GM19025 (cell line): ENCODE results near the gene DLL1.

Experiments used
- ATAC-seq: cut with Tn5 transposase; IDR thresholded peaks from one replicate; pipeline ENCODE4 v1.9.1; 2021; ENCODE audit warnings: mild to moderate bottlenecking, low read depth, moderate library complexity; ENCODE audit not compliant: unreplicated experiment

DLL1 gene

GRCh38 chr6:170284126-170284773 is 6.6 kb downstream of the DLL1 start:
- ATAC-seq: no peak

GRCh38 chr6:170283212-170284081 is 7.4 kb downstream of the DLL1 start:
- no peak for ATAC-seq

GRCh38 chr6:170282512-170283158 is 8.2 kb downstream of the DLL1 start:
- no peak for ATAC-seq

GRCh38 chr6:170281331-170282292 is 9.3 kb downstream of the DLL1 start:
- no peak for ATAC-seq

- peak; percentile 34 for ATAC-seq
Observed at GRCh38 chr6:170280689-170281045, 10.2 kb downstream of the DLL1 start.

GRCh38 chr6:170279977-170280688 is 10.7 kb downstream of the DLL1 start:
- ATAC-seq: peak; percentile 77

- no peak for ATAC-seq
Observed at GRCh38 chr6:170279426-170279825, 11.5 kb downstream of the DLL1 start.

- no peak for ATAC-seq
Observed at GRCh38 chr6:170278743-170279094, 12.2 kb downstream of the DLL1 start.

GRCh38 chr6:170277893-170278742 is 12.8 kb downstream of the DLL1 start:
- no peak for ATAC-seq

- ATAC-seq: no peak
Observed at GRCh38 chr6:170276369-170277057, 14.4 kb downstream of the DLL1 start.

- ATAC-seq: no peak
Observed at GRCh38 chr6:170274713-170275560, 15.9 kb downstream of the DLL1 start.

- no peak for ATAC-seq
Observed at GRCh38 chr6:170273681-170274080, 17.2 kb downstream of the DLL1 start.

GRCh38 chr6:170273191-170273590 is 17.7 kb downstream of the DLL1 start:
- no peak for ATAC-seq

GRCh38 chr6:170272341-170273065 is 18.4 kb downstream of the DLL1 start:
- no peak for ATAC-seq

GRCh38 chr6:170271771-170272314 is 19.0 kb downstream of the DLL1 start:
- ATAC-seq: peak; percentile 96

GRCh38 chr6:170270984-170271593 is 19.8 kb downstream of the DLL1 start:
- ATAC-seq: no peak
